HepG2 (cell line): ENCODE data around the gene CLDN9. TPM values are rescaled to one million over a fixed set of nuclear protein-coding genes. Genes with fewer than 3 reads are reported as not detected.

Experiments used
- CBX2 ChIP-seq, 2 experiments: fragments of 200-600 bp in 1 of 2; sonication (generic); formaldehyde crosslinking in 1 of 2; IDR thresholded peaks; 2 replicates each; pipeline versions ENCODE4 v1.7.0 to v1.8.1; 2018 to 2022; ENCODE audit warnings: low read depth in 2 of 2, low read length in 1 of 2, mild to moderate bottlenecking in 1 of 2, missing genetic modification reagents in 1 of 2
- MXI1 ChIP-seq: IDR thresholded peaks from 3 replicates; pipeline ENCODE4 v1.6.1; 2012; ENCODE audit warnings: low read depth, low read length, inconsistent platforms, borderline replicate concordance
- NCOA5 ChIP-seq: sonication (generic); formaldehyde crosslinking; IDR thresholded peaks from 2 replicates; pipeline ENCODE4 v1.4.0; 2020; ENCODE audit warnings: missing genetic modification reagents
- PATZ1 ChIP-seq: sonication (generic); formaldehyde crosslinking; IDR thresholded peaks from 2 replicates; pipeline ENCODE4 v1.4.0; 2020; ENCODE audit warnings: missing genetic modification reagents
- PAXIP1 ChIP-seq: sonication (generic); formaldehyde crosslinking; conservative IDR thresholded peaks from 2 replicates; pipeline ENCODE4 v1.4.0; 2020; ENCODE audit warnings: mild to moderate bottlenecking, missing genetic modification reagents, moderate library complexity
- POLR2A ChIP-seq, 2 experiments: IDR thresholded peaks; 2 replicates each; pipeline ENCODE4 v1.6.1; 2011; ENCODE audit warnings: low read depth in 2 of 2, low read length in 2 of 2, mild to moderate bottlenecking in 1 of 2, moderate library complexity in 1 of 2; ENCODE audit not compliant: insufficient read depth in 1 of 2
- PREB ChIP-seq: sonication (generic); formaldehyde crosslinking; IDR thresholded peaks from 2 replicates; pipeline ENCODE4 v1.4.0; 2020; ENCODE audit warnings: missing genetic modification reagents
- STAG1 ChIP-seq: sonication (generic); formaldehyde crosslinking; IDR thresholded peaks from 2 replicates; pipeline ENCODE4 v1.4.0; 2020; ENCODE audit warnings: missing genetic modification reagents
- ZBTB49 ChIP-seq: sonication (generic); formaldehyde crosslinking; IDR thresholded peaks from 2 replicates; pipeline ENCODE4 v1.4.0; 2020; ENCODE audit warnings: missing genetic modification reagents, borderline replicate concordance
- ZFP37 ChIP-seq: sonication (generic); formaldehyde crosslinking; IDR thresholded peaks from 2 replicates; pipeline ENCODE4 v1.4.0; 2020; ENCODE audit warnings: missing genetic modification reagents, borderline replicate concordance
- ZNF687 ChIP-seq: sonication (generic); formaldehyde crosslinking; IDR thresholded peaks from 2 replicates; pipeline ENCODE4 v1.5.1; 2020; ENCODE audit warnings: mild to moderate bottlenecking, missing genetic modification reagents, moderate library complexity
- ZNF704 ChIP-seq: sonication (generic); formaldehyde crosslinking; IDR thresholded peaks from 2 replicates; pipeline ENCODE4 v1.8.1; 2023; ENCODE audit warnings: mild to moderate bottlenecking, inconsistent platforms, moderate library complexity, missing genetic modification reagents, borderline replicate concordance
- polyA plus RNA-seq, 8 experiments: library from polyadenylated mRNA; depleted of rRNA in 3 of 8; stranded (reverse) in 7 of 8; unstranded in 1 of 8; fragments of >200 nt; fragmentation: Illumina TruSeq in 4 of 8; extraction: Trizol in 4 of 8; gene quantifications; 2 replicates each; pipeline versions ENCODE4 v1.2.1 to v1.2.3, GENCODE V29; 2011 to 2016; ENCODE audit warnings: low read depth in 4 of 8, missing spikeins in 1 of 8, mixed read lengths in 1 of 8; ENCODE audit not compliant: insufficient read depth in 1 of 8
- total RNA-seq, 5 experiments: library from RNA; depleted of rRNA; stranded (reverse); fragments of >200 nt; fragmentation: Illumina TruSeq; extraction: Trizol; gene quantifications; 2 replicates each; pipeline ENCODE4 v1.2.3, GENCODE V29; 2016; ENCODE audit warnings: low read depth in 1 of 5

CLDN9 gene
- total and polyA plus RNA-seq, 2 of the 13 experiments (the other 11 are each of a cell fraction or from before 2014, with no cell fraction given) = 0.15 to 0.26 TPM

- peak; percentile 90 for TF ChIP-seq ZNF687
- peak; percentile 87; the same call in 1 of the 2 replicates for TF ChIP-seq ZNF704 (CRISPR knock-in tag)
- TF ChIP-seq PATZ1 = peak; percentile 83
- peak; percentile 95; the same call in 1 of the 2 replicates for TF ChIP-seq ZFP37 (CRISPR knock-in tag)
- peak; percentile 79 for TF ChIP-seq PAXIP1 (CRISPR knock-in tag)
- TF ChIP-seq POLR2A (IDR thresholded peaks at IDR 0.05; ENCODE audit: insufficient read depth in 1 of 2, low read depth in 2 of 2, low read length in 2 of 2) = peak; percentile 33 to 80; a peak in 3 of 4 replicates
- no peak for TF ChIP-seq STAG1 (CRISPR knock-in tag)
- TF ChIP-seq NCOA5 (CRISPR knock-in tag) = no peak
- TF ChIP-seq ZBTB49 (CRISPR knock-in tag) = peak; percentile 93
- TF ChIP-seq MXI1 = peak; percentile 65; the same call in 1 of the 3 replicates
- TF ChIP-seq CBX2 (IDR thresholded peaks at IDR 0.05; ENCODE audit: low read depth, low read length) = no peak
- no peak for TF ChIP-seq CBX2 (CRISPR knock-in tag; IDR thresholded peaks at IDR 0.05; ENCODE audit: low read depth)
- TF ChIP-seq PREB (CRISPR knock-in tag) = no peak; the same call in 1 of the 2 replicates
Measured at GRCh38 chr16:2968738-2969544, 43.8 kb upstream of the CLDN9 start, which contains the start of gene PAQR4 (continued).
